HG03196 (cell line): ENCODE results near the gene PSG3.
"Not testable (repeated sequence)": the region's sequence is repeated elsewhere in the genome, so short reads cannot be mapped to it uniquely, and the experiment has no call there.

Experiments
- ATAC-seq: cut with Tn5 transposase; IDR thresholded peaks from one replicate; pipeline ENCODE4 v1.9.1; 2021; ENCODE audit not compliant: unreplicated experiment

Gene PSG3

GRCh38 chr19:42695811-42696503 lies 44.3 kb downstream of the PSG3 start:
- no peak for ATAC-seq

GRCh38 chr19:42693760-42694350 lies 46.4 kb downstream of the PSG3 start:
- ATAC-seq, result no peak

DNA sequence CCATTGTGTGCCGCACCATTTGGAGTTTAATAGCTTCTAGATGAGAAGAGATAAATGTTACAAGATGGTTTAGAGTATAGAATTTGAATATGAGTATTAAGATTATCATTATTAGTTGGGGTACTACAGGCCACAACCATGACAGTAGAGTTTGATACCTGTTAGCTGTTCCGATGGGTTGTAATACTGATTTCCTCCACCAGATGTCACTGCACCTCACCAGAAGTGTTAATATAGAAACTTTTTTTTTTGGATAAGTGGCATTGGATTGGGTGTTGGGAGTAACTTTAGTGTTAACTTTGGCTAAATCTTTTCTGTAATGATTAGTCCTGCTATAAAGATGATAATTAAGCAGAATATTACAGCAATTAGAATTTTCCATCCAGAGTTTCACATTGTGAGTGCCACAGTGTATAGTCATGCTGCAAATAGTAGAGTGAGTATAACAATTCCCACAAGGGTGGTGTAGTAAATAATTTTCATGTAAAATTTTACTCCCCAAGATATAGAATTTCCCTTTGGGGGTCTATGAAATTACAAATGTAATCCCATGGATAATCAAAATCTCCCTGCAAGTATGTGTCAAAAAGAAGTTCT lies 56.3 kb downstream of the PSG3 start:
- no peak for ATAC-seq

DNA sequence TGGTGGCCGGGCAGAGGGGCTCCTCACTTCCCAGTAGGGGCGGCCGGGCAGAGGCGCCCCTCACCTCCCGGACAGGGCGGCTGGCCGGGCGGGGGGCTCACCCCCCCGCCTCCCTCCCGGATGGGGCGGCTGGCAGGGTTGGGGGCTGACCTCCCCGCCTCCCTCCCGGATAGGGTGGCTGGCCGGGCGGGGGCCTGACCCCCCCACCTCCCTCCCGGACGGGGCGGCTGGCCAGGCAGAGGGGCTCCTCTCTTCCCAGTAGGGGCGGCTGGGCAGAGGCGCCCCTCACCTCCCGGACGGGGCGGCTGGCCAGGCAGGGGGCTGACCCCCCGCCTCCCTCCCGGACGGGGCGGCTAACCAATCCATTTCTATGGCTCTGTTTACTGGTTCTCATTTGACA lies 64.0 kb downstream of the PSG3 start:
- not testable (repeated sequence) for ATAC-seq

- not testable (repeated sequence) for ATAC-seq
Observed at GRCh38 chr19:42674549-42674948, 65.7 kb downstream of the PSG3 start.
